Urinary bladder (tissue), 4 donors: ENCODE results near the gene CLHC1. TPM values are rescaled to one million over a fixed set of nuclear protein-coding genes. Genes with fewer than 3 reads are reported as not detected.
"Not testable (repeated sequence)": the region's sequence is repeated elsewhere in the genome, so short reads cannot be mapped to it uniquely, and the experiment has no call there.

Experiments used
- DNase-seq: peaks from one replicate; pipeline ENCODE4 v3.0.0-alpha.2; 2015; ENCODE audit errors: extremely low spot score
- H3K27ac ChIP-seq: one replicate; pipeline ENCODE4 v1.5.1; 2013; ENCODE audit warnings: low read depth, mild to moderate bottlenecking, moderate library complexity
- H3K36me3 ChIP-seq: one replicate; pipeline ENCODE4 v1.6.1; 2013; ENCODE audit warnings: mild to moderate bottlenecking, moderate library complexity; ENCODE audit not compliant: insufficient read depth
- H3K4me1 ChIP-seq: one replicate; pipeline ENCODE4 v1.6.1; 2013; ENCODE audit warnings: mild to moderate bottlenecking, moderate library complexity; ENCODE audit not compliant: insufficient read depth
- H3K4me3 ChIP-seq: one replicate; pipeline ENCODE4 v1.5.1; 2013; ENCODE audit warnings: low read depth, low read length
- WGBS: extraction: QIAGEN DNeasy Blood & Tissue Kit; methylation state at CpG from one replicate; pipeline ENCODE4 v1.1.7; 2013; 5-methylcytosine and 5-hydroxymethylcytosine counted together
- polyA plus RNA-seq: library from polyadenylated mRNA; stranded (reverse); fragments of 200-250 nt; gene quantifications from one replicate; pipeline ENCODE4 v1.2.3, GENCODE V29; 2013
- total RNA-seq: library from RNA; depleted of rRNA; stranded (reverse); fragments of >200 nt; gene quantifications from one replicate; pipeline ENCODE4 v1.2.3, GENCODE V29; 2014
- donor health status: healthy with polysubstance abuse.
- donor health status: healthy.

The CLHC1 gene
- total and polyA plus RNA-seq, 2 donors: 3.8 to 56.6 TPM

- Histone ChIP-seq H3K4me1 (no peaks in the 10 kb centered on the region), H3K4me3 (no peak overlapping the region), H3K36me3 (no peaks in the 10 kb centered on the region), H3K27ac (no peak overlapping the region)
- no peak for DNase-seq
- 60% methylated on average over 23 of the region's 23 CpGs for WGBS
Measured at GRCh38 chr2:55137024-55137958, 94.8 kb downstream of the CLHC1 start.

GRCh38 chr2:55136138-55136541, 96.0 kb downstream of the CLHC1 start:
- H3K4me3 ChIP-seq: no peak overlapping the region
- no peaks in the 10 kb centered on the region for H3K36me3 ChIP-seq
- WGBS: 52% methylated on average over 4 of the region's 4 CpGs
- DNase-seq: no peak
- no peaks in the 10 kb centered on the region for H3K4me1 ChIP-seq
- no peak overlapping the region for H3K27ac ChIP-seq

GRCh38 chr2:55135491-55135890, 96.6 kb downstream of the CLHC1 start:
- no peak overlapping the region for H3K27ac ChIP-seq
- no peaks in the 10 kb centered on the region for H3K4me1 ChIP-seq
- H3K36me3 ChIP-seq: no peaks in the 10 kb centered on the region
- 81% methylated on average over 2 of the region's 2 CpGs for WGBS
- DNase-seq: no peak
- H3K4me3 ChIP-seq: no peak overlapping the region

- DNase-seq: no peak
- H3K4me3 ChIP-seq: no peak overlapping the region
- 47% methylated on average over 1 of the region's 1 CpG for WGBS
- no peaks in the 10 kb centered on the region for H3K36me3 ChIP-seq
- no peaks in the 10 kb centered on the region for H3K4me1 ChIP-seq
- H3K27ac ChIP-seq: peak overlapping the region; percentile 56
Measured at GRCh38 chr2:55134316-55134706, 97.8 kb downstream of the CLHC1 start.

- Histone ChIP-seq H3K36me3 (no peaks in the 10 kb centered on the region), H3K27ac (peak overlapping the region; percentile 56), H3K4me3 (peak overlapping the region; percentile 41), H3K4me1 (no peaks in the 10 kb centered on the region)
- 21% methylated on average over 10 of the region's 10 CpGs for WGBS
- DNase-seq: no peak
Measured at GRCh38 chr2:55133467-55134315, 98.4 kb downstream of the CLHC1 start.

- no peaks in the 10 kb centered on the region for H3K4me1 ChIP-seq
Measured at GRCh38 chr2:55130849-55131248, 101.2 kb downstream of the CLHC1 start.

GRCh38 chr2:55126643-55127042, 105.5 kb downstream of the CLHC1 start:
- H3K4me1 ChIP-seq, H3K27ac ChIP-seq, DNase-seq, H3K4me3 ChIP-seq, H3K36me3 ChIP-seq: not testable (repeated sequence)
- 96% methylated on average over 4 of the region's 4 CpGs for WGBS

More at GRCh38 chr2:55130849-55131248, 101.2 kb downstream of the CLHC1 start:
- Histone ChIP-seq H3K4me3 (no peak overlapping the region), H3K36me3 (no peaks in the 10 kb centered on the region), H3K27ac (no peak overlapping the region)
- DNase-seq: no peak
- WGBS: 88% methylated on average over 1 of the region's 1 CpG

Other genes starting within 250 kb of the CLHC1 start
- 288 TPM for gene RTN4, start 181.8 kb downstream of the CLHC1 start, total RNA-seq
- 406 TPM for gene RTN4, start 181.8 kb downstream of the CLHC1 start, polyA plus RNA-seq
- 945 TPM for gene RPS27A, start 395 bp upstream of the CLHC1 start, total RNA-seq
- 2,437 TPM for gene RPS27A, start 395 bp upstream of the CLHC1 start, polyA plus RNA-seq
- gene MTIF2, start 36.9 kb upstream of the CLHC1 start, total RNA-seq: 26.9 TPM
- 18.8 TPM for gene MTIF2, start 36.9 kb upstream of the CLHC1 start, polyA plus RNA-seq
- 210 TPM for gene CCDC88A, start 187.6 kb upstream of the CLHC1 start, total RNA-seq
- gene CCDC88A, start 187.6 kb upstream of the CLHC1 start, polyA plus RNA-seq: 12.0 TPM